ENCODE results near the gene NOSTRIN.
"Not testable (repeated sequence)": the region's sequence is repeated elsewhere in the genome, so short reads cannot be mapped to it uniquely, and the experiment has no call there.

Gene NOSTRIN

DNA sequence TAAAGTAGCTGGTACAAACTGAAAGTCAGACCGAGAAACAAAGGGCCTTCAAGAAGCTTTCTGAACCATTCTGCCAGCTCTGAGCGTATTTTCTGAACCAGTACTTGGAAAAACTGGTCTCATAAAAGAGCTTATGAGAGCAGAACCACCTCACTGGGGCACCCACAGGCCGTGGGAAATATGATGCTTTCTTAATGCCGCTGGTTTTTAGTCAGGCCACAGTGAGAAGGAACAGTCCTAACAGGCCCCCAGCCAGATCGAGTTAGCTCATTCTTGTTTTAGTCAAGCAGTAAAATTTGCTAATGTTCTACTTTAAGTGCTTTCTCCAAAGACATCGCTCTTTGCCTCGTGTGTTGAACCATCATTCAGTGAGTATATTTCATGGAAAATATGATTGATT, 12.7 kb upstream of the NOSTRIN start:
- no peak for DNase-seq (ENCODE audit: low read depth in 2 of 2)

DNA sequence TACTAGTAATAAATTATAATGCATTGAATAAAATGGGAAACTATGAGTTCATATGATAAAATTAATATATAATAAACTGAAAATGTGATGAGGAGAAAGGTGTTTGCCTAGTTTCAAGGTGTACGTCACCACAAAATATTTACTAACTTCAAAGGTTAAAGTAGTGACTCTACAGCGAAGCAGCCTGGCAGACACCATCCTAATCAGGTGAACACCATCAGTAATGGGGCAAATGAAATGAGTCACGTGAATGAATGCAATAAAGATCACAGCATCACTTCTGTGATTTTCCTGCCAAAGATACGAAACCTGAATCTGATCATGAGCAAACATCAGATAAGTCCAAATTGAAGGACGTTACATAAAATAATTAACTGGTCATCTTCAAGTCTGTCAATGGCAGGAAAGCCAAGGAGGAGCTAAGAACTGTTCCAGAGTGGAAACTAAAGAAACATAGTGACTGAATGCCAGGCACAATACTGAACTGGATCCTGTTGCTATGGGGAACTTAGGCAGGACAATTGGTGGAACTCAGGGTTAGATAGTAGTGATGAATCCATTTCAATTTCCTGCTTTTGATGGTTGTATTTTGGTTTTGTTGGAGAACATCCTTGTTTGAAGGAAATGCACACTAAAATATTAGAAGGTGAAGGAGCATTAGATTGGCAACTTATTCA, 12.1 kb upstream of the NOSTRIN start:
- no peak for DNase-seq (ENCODE audit: low read depth in 2 of 2)

- DNase-seq (ENCODE audit: low read depth in 2 of 2): not testable (repeated sequence)
These were observed 11.3 kb upstream of the NOSTRIN start for GRCh38 chr2:168791140-168791539.

DNA sequence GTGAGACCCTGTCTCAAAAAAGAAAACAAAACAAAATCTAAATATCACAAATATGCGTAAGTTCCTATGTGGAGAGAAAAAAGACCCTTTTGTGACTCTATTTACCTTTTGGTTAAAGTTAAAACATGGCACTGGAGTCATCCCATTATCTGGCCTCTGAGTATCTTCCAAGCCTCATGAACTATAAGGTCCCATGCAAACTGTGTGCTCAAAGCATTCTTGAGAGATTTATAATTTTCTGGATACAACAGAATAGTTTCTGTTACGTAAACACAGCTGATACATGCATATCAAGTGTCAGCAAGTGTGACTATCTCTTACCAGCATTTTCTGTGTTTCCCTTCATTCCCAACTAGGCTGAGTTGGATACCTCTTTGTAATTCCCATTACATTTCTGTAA, 8.8 kb upstream of the NOSTRIN start:
- DNase-seq (ENCODE audit: low read depth in 2 of 2): no peak

DNA sequence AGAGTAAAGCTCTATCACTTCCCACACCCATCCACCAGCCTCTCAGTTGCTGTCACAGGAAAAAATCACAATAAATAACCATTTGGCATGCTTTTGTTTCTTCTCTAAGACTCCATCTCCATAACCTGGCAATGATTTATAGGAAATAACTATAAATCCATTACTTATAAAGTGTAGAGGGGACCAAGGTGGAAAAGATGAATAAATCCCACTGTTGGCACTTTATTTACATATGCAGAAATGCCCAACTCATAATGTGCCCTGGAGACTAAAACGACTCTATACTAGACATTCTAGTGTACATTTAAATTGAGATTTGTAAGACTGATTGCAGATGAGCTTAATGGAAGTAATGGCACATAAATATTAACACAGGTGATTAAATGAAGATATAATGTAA, 7.5 kb upstream of the NOSTRIN start:
- DNase-seq (ENCODE audit: low read depth in 2 of 2): no peak

GRCh38 chr2:168796090-168796577, 6.3 kb upstream of the NOSTRIN start:
- DNase-seq (ENCODE audit: low read depth in 2 of 2): no peak

DNA sequence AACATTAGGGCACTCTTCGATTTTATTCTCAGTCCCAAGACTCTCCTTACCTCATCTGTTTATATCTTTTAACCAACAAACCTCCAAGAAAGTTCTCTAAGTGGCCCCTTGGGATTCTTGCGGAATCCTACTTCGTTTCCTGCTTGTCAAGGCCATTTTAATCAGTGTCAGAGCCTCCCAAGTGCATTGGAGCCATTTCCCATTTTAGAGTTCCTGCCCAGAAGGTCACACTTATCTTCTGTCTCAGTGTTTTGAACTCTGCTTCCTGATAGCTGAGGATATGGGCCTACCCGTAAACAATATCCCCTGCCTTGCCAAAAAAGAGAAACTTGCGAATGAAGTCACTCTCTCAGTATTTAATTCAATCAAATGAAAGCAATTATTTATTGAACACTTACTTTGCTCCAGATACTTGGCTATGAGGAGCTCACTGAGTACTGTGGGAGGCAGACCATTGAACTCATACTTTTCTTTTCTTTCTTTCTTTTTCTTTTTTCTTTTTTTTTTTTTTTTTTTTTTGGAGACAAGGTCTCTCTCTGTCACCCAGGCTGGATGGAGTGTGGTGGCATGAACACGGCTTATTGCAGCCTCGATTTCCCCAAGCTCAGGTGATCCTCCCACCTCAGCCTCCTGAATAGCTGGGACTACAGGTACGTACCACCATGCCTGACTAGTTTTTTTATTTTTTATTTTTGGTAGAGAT, 5.7 kb upstream of the NOSTRIN start:
- DNase-seq (ENCODE audit: low read depth in 2 of 2): no peak

GRCh38 chr2:168797286-168797655, 5.2 kb upstream of the NOSTRIN start:
- DNase-seq (ENCODE audit: low read depth in 2 of 2): no peak

DNA sequence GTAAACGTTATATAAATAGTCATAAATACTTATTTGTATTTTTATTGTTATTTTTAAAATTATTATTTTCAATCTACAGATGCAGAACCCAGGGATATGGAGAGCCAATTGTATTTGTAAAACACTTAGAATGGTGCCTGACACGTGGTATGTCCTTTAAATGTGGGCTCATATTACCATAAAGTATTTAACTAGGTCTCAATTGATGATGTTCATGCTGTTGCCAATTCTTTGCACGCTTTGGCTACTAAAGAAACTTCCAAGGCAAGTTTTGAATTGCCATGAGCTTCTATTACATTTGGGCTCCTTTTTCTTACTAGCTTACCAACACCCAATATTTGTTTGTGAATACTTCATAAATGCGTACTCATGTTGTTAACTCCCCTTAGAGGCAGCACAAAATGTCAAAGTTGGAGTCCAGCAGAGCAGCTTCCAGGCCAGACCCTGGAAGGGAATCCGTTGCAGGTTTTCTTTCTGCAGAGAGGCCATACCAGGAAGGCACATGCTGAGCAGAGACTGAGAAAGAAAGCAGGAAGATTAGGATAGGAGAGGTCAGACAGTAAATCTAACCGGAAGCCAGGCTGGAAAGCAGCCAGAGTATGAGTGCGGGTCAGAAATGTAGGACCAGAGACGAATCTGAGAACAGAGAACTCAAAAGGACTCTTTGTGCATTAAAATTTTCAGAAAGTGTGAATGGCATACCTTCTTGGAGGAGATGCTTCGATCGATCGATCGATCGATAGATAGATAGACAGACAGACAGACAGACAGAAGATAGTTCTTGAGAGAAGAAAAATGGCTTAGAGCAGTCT, 4.2 kb upstream of the NOSTRIN start:
- DNase-seq (ENCODE audit: low read depth in 2 of 2): no peak

DNA sequence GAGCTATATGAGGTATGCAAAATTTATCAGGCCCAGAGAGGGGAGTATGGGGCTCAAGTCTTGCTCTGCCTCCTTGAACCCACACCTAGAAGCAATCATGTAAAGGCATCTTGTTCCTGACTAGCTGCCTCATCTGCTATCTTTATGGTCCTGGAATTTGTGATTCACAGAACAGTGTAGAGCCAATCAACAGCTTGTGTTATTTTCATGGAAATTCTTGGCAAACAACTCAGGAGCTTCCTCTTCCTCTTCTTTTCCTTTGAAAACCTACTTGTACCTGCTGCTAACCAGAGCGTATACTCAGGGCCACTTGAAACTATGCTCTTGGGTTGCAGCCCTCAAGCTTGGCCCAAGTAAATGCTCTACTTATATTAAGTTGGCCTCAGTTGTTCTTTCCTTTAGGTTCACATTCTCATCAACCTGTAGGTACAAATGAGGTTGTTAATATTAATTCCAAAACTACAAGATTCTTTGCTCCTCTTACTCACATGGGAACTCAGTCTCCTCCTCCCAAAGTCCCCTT, 3.5 kb upstream of the NOSTRIN start:
- no peak for DNase-seq (ENCODE audit: low read depth in 2 of 2)

DNA sequence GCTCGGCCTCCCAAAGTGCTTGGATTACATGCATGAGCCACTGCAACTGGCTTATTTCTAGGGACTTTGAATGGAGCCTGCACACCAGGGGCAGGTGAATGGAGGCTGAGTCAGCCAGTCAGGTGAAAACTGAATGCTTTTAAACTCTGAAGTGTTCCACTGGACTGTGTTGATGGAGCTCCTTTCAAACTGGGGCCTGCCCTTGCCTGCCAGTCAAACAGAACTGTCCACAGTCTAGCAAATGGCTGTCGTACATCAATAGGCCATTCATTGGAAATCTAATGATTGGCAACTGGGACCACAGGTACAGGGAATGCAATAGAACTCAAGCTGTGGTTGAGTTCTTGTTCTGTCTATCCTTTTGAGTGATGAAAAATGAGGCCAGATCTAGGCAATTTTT, 966 bp upstream of the NOSTRIN start:
- no peak for DNase-seq (ENCODE audit: low read depth in 2 of 2)

DNA sequence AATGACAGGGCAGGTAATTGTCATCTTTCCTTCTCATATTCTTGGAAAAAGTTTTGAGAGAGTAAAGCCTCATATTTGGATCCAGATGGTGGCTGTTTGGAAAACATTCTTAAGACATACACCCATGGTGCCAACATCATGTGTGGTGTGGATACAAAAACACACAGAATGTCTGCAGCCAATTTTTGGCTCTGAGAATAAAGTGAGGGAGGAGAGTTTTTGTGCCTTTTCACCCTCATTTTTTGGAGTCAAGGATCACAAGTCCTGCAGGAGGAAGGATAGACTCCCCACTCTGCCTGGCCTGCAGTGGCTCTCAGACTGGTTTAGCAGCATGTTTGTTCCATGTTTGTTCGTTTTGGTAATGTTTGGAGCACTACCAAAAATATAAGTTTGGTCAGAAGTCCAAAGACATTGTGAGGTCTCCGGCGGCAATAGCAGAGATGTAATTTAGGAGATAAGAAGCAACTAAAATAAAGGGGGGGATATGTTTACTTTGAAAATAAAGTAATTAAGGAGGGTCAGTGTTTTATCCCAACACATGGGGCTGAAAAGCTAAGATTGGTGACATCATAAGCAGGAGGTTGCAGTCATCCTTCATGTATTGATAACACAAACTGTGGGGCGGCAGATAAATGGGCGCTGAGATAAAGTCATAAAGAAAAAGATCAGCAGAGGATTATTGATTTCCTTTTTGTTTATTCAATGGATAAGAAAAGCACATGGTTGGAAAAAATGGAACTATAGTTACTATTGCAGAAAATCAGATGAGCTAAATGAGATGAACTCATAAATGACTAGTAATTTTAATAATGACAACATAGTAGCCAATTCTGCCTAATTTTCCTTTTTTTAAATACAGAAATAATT, 655 bp downstream of the NOSTRIN start:
- no peak for DNase-seq (ENCODE audit: low read depth in 2 of 2)

- DNase-seq (ENCODE audit: low read depth in 2 of 2): no peak
These were observed 1.8 kb downstream of the NOSTRIN start for GRCh38 chr2:168804214-168804613.

DNA sequence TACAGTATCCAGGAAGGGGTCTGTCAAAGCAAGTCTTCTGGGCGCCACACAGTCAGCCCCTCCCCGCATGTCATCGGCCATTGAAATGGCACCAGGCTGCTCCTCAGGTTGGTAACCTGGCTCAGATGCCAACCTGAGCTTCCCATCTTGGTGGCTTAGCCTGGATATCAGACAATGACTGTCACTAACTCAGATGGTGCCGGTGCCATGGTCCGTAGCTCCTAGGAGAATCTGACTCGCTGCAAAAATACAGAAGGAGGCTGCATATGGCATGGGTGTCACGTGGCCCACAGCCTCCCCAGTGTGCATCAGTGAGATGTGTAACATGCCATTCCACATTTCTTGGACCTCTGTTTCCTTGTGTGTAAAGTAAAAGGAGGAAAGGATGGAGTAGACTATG, 3.2 kb downstream of the NOSTRIN start:
- no peak for DNase-seq (ENCODE audit: low read depth in 2 of 2)

DNA sequence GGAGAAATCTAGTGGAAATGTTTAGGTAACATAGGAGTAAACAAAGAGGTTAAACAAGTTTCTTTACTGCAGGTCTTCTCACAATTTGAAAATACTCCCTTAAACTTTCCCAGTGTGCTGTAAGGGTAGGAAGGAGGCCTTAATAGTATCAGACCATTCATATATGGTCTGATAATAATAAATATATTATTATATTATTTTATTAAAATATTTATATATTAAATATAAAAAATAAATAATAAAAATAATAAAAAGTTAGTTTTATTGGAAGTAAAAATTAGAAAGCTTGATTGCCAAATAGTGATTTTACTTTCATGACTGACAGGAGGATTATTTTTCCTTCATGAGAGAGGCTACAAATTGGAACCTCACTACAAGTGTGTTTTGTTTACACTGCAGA, 7.1 kb downstream of the NOSTRIN start:
- DNase-seq (ENCODE audit: low read depth in 2 of 2): no peak

GRCh38 chr2:168810235-168810634, 7.8 kb downstream of the NOSTRIN start:
- no peak for DNase-seq (ENCODE audit: low read depth in 2 of 2)

GRCh38 chr2:168811696-168812095, 9.3 kb downstream of the NOSTRIN start:
- no peak for DNase-seq (ENCODE audit: low read depth in 2 of 2)

DNA sequence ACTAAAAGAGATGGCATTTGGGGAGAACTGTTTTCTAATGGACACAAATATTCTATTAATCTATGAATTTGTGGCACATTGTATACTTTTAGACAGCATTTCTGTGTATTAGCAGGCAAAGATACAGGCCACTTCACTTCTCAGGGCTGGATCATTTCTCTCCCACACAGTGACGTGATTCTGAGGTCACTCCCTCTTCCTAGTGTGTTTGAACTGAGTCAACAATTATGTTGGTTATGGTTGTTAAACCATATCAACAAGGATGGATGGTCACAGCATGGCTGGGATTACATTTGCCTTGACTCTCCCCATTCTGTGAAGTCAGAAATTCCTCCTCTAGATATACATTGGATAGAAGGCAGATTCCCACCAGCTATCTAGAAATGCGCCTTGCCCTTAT, 11.6 kb downstream of the NOSTRIN start:
- DNase-seq (ENCODE audit: low read depth in 2 of 2): no peak

GRCh38 chr2:168814939-168815907, 12.8 kb downstream of the NOSTRIN start:
- DNase-seq (ENCODE audit: low read depth in 2 of 2): no peak

DNA sequence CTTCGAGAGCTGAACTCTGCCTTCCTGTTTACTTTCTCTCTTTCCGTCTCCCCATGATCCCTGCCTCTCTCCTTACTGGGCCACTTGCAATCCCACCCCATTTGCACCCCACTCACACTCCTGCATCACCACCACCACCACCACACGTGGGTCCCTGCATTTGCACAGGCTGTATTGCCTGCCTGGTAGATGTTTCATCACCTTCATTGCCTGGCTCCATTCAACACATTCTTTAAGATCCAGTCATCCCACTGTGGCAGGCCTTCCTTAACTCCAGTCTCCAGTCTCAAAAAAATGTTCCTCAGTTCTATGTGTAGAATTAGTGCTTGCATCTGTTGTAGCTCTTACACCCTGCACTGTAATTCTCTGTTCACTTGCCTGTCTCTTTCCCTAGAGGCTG, 13.9 kb downstream of the NOSTRIN start:
- DNase-seq (ENCODE audit: low read depth in 2 of 2): no peak
